ENCODE results near the gene FAM53B.
A peak's percentile ranks its signal among the peaks of the same experiment; 100 is the strongest.

FAM53B gene

GRCh38 chr10:124691421-124692099, 52.6 kb downstream of the FAM53B start:
- CTCF ChIA-PET = no interaction called here

DNA sequence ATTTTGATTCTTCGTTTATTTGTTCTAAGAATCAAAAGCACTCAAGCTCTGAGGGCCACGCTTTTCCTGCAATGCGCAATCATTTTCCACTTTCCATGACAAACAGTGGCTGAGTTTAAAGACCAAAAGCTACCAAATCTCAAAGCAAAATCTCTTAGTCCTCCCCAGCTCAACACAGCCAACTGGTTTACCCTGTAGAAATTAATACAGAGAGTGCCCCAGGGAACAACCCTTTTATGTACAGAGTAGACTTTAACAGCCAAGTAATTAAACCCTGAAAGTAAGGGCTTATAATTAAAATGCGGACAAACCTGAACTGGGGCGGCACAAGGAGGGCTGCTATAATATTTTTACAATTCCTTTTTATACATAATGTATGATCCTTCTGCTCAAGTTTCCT, 53.2 kb downstream of the FAM53B start:
- CTCF ChIA-PET = no interaction called here
- DNase-seq (ENCODE audit: low spot score) = no peak

More at GRCh38 chr10:124691421-124692099, 52.6 kb downstream of the FAM53B start:
- POLR2A ChIA-PET (ENCODE audit: low non-redundant PET) = no interaction called here
- no peak overlapping the region for H3K27ac ChIP-seq
- no peak for DNase-seq (ENCODE audit: low spot score)
- TF ChIP-seq, protein P1, sequence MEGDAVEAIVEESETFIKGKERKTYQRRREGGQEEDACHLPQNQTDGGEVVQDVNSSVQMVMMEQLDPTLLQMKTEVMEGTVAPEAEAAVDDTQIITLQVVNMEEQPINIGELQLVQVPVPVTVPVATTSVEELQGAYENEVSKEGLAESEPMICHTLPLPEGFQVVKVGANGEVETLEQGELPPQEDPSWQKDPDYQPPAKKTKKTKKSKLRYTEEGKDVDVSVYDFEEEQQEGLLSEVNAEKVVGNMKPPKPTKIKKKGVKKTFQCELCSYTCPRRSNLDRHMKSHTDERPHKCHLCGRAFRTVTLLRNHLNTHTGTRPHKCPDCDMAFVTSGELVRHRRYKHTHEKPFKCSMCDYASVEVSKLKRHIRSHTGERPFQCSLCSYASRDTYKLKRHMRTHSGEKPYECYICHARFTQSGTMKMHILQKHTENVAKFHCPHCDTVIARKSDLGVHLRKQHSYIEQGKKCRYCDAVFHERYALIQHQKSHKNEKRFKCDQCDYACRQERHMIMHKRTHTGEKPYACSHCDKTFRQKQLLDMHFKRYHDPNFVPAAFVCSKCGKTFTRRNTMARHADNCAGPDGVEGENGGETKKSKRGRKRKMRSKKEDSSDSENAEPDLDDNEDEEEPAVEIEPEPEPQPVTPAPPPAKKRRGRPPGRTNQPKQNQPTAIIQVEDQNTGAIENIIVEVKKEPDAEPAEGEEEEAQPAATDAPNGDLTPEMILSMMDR (conservative IDR thresholded peaks at IDR 0.05; ENCODE audit: low read depth) = no peak

GRCh38 chr10:124689911-124690498, 54.2 kb downstream of the FAM53B start:
- peak overlapping the region; percentile 17; the same call in 1 of the 2 replicates for H3K27ac ChIP-seq
- ChIA-PET CTCF (interaction anchor here (0.6 to 1.2 kb wide), 2 partner anchors 150 to 1296 kb away, joined by 3 to 4 read pairs; no protein-coding TSS in a partner anchor), POLR2A (ENCODE audit: low non-redundant PET) (no interaction called here)
- no peak for DNase-seq (ENCODE audit: low spot score)
- TF ChIP-seq, protein P1 (conservative IDR thresholded peaks at IDR 0.05; ENCODE audit: low read depth) = no peak

More for the DNA sequence above, 53.2 kb downstream of the FAM53B start:
- POLR2A ChIA-PET (ENCODE audit: low non-redundant PET) = no interaction called here
- TF ChIP-seq, protein P1 (conservative IDR thresholded peaks at IDR 0.05; ENCODE audit: low read depth) = no peak
- H3K27ac ChIP-seq = no peak overlapping the region

DNA sequence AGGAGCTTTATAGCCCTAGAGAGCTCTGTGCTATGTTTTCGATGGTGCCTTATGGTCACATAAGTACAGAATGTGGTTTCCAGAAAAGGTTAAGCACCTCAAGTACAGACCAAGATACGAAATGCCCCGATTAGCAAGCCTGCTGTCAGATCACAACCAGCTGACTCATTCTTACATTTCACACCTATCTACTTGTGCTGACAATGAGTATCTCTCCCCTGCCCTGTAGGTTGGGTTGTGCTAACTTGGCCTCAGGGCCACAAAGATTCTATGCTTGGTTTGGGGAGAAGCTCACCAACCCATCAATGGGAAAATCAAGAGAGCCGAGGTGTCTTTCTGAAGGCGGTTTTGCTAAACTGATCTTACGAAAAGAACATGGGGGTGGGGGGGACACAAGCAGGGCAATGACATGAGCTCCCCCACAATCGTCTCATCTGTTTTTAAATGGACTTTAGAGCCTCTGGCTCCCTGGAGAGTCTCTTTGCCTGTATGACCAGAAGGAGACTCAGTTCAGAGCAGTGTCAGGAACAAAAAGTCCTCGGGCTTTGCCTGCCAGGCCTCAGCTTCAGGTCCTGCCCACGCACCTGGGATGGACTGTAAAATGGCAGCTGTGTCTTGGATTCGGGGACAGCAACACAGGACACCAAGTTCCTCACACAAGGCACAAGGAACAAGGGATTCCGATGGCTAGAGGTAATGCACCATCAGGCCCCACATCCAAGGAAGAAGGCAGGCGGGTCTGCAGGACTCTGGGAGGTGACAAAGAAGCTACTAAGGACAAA, 55.1 kb downstream of the FAM53B start:
- POLR2A ChIA-PET (ENCODE audit: low non-redundant PET) = no interaction called here
- H3K27ac ChIP-seq = peak overlapping the region; percentile 17; the same call in 1 of the 2 replicates
- TF ChIP-seq, protein P1 (conservative IDR thresholded peaks at IDR 0.05; ENCODE audit: low read depth) = no peak
- CTCF ChIA-PET = interaction anchor here (0.6 to 1.2 kb wide), 7 partner anchors 8 to 1295 kb away, joined by 3 to 6 read pairs (median 4); no protein-coding TSS in a partner anchor
- peak; percentile 55 for DNase-seq (ENCODE audit: low spot score)

DNA sequence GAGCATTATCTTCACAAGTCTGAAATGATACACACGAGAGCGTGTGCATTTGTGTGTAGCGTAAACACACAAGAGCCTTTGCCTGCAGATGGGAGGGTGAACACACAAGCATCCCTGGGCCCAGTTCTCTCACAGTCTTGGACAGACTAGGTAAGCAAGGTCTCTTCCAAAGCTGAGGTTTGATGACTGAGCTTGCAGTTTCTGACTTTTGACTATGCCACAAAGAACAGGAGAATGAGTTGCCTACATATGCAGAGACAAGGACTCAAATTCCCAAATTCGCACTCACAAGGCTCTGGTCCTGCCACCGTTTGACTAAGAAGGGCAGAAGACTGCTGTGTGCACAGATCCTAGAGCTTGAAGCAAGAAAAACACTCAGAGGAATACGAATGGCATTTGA, 55.8 kb downstream of the FAM53B start:
- no peak overlapping the region for H3K27ac ChIP-seq
- DNase-seq (ENCODE audit: low spot score) = no peak
- CTCF ChIA-PET = interaction anchor here (0.6 to 0.9 kb wide), 5 partner anchors 9 to 187 kb away, joined by 3 to 6 read pairs (median 4); no protein-coding TSS in a partner anchor
- TF ChIP-seq, protein P1 (conservative IDR thresholded peaks at IDR 0.05; ENCODE audit: low read depth) = no peak
- POLR2A ChIA-PET (ENCODE audit: low non-redundant PET) = no interaction called here

DNA sequence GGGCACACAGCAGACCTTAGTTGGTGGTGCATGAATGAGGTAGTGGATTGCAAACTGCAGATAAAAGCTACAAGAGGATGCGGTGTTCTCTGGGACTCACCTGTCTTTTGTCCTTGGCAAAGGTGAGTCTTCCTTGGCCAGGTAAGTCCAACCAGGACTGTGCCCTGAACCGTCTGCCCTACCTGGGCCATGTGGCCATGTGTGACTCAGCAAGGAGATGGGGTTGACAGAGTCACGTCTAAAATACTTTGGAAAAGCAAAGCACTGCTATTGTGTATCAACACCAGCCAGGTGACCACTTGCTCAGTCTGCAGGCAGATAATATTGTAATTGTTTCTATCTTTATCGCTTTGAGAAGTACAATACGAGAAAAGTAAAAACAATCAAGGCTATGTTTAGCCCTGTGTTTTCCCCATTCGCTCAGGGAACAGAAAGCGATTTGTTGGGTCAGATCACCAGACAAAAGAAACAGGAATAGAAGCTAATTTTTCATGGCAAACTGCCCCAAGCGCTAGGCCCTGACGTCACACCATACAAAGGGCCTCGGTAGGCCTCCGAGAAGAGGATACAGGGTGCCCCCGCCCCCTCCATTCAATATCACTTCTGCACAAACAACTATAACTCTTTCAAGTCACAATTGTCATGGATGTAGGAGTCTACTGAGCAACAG, 57.3 kb downstream of the FAM53B start:
- CTCF ChIA-PET = interaction anchor here (0.6 to 1.1 kb wide), 4 partner anchors 8 to 1150 kb away, joined by 3 to 5 read pairs (median 4); no protein-coding TSS in a partner anchor
- TF ChIP-seq, protein P1 (conservative IDR thresholded peaks at IDR 0.05; ENCODE audit: low read depth) = no peak
- no peak for DNase-seq (ENCODE audit: low spot score)
- POLR2A ChIA-PET (ENCODE audit: low non-redundant PET) = no interaction called here
- no peak overlapping the region for H3K27ac ChIP-seq
